Measurements from ENCODE around the gene HNRNPD.

- TF ChIP-seq, protein P1, sequence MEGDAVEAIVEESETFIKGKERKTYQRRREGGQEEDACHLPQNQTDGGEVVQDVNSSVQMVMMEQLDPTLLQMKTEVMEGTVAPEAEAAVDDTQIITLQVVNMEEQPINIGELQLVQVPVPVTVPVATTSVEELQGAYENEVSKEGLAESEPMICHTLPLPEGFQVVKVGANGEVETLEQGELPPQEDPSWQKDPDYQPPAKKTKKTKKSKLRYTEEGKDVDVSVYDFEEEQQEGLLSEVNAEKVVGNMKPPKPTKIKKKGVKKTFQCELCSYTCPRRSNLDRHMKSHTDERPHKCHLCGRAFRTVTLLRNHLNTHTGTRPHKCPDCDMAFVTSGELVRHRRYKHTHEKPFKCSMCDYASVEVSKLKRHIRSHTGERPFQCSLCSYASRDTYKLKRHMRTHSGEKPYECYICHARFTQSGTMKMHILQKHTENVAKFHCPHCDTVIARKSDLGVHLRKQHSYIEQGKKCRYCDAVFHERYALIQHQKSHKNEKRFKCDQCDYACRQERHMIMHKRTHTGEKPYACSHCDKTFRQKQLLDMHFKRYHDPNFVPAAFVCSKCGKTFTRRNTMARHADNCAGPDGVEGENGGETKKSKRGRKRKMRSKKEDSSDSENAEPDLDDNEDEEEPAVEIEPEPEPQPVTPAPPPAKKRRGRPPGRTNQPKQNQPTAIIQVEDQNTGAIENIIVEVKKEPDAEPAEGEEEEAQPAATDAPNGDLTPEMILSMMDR (tag by site-specific recombination; IDR thresholded peaks at IDR 0.05), result no peak
- TF ChIP-seq ZNF121 (tag by site-specific recombination; IDR thresholded peaks at IDR 0.05) (no peak), ZNF707 (tag by site-specific recombination; IDR thresholded peaks at IDR 0.05) (no peak), REPIN1 (tag by site-specific recombination; IDR thresholded peaks at IDR 0.05; ENCODE audit: low read depth) (no peak), ZNF350 (tag by site-specific recombination; IDR thresholded peaks at IDR 0.05) (no peak)
- TF ChIP-seq, protein P2, sequence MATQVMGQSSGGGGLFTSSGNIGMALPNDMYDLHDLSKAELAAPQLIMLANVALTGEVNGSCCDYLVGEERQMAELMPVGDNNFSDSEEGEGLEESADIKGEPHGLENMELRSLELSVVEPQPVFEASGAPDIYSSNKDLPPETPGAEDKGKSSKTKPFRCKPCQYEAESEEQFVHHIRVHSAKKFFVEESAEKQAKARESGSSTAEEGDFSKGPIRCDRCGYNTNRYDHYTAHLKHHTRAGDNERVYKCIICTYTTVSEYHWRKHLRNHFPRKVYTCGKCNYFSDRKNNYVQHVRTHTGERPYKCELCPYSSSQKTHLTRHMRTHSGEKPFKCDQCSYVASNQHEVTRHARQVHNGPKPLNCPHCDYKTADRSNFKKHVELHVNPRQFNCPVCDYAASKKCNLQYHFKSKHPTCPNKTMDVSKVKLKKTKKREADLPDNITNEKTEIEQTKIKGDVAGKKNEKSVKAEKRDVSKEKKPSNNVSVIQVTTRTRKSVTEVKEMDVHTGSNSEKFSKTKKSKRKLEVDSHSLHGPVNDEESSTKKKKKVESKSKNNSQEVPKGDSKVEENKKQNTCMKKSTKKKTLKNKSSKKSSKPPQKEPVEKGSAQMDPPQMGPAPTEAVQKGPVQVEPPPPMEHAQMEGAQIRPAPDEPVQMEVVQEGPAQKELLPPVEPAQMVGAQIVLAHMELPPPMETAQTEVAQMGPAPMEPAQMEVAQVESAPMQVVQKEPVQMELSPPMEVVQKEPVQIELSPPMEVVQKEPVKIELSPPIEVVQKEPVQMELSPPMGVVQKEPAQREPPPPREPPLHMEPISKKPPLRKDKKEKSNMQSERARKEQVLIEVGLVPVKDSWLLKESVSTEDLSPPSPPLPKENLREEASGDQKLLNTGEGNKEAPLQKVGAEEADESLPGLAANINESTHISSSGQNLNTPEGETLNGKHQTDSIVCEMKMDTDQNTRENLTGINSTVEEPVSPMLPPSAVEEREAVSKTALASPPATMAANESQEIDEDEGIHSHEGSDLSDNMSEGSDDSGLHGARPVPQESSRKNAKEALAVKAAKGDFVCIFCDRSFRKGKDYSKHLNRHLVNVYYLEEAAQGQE (tag by site-specific recombination; IDR thresholded peaks at IDR 0.05), result no peak
Observed at GRCh38 chr4:82331814-82332213, 42.0 kb downstream of the HNRNPD start.
